GM12864 (cell line): ENCODE measurements around the gene EIF2B2.

Source experiments
- DNase-seq: peaks from one replicate; pipeline ENCODE4 v3.0.0-alpha.2; 2011; ENCODE audit warnings: low read depth
- H3K4me3 ChIP-seq: 2 replicates; pipeline ENCODE4 v1.5.1; 2011; ENCODE audit warnings: mild to moderate bottlenecking, low read depth, low read length, control low read depth
- TF ChIP-seq, protein P1 (sequence below): IDR thresholded peaks from 2 replicates; pipeline ENCODE4 v1.5.1; 2011; ENCODE audit warnings: low read depth, mild to moderate bottlenecking, moderate library complexity, low read length, control low read depth, inconsistent platforms; ENCODE audit errors: missing control alignments

The EIF2B2 gene

DNA sequence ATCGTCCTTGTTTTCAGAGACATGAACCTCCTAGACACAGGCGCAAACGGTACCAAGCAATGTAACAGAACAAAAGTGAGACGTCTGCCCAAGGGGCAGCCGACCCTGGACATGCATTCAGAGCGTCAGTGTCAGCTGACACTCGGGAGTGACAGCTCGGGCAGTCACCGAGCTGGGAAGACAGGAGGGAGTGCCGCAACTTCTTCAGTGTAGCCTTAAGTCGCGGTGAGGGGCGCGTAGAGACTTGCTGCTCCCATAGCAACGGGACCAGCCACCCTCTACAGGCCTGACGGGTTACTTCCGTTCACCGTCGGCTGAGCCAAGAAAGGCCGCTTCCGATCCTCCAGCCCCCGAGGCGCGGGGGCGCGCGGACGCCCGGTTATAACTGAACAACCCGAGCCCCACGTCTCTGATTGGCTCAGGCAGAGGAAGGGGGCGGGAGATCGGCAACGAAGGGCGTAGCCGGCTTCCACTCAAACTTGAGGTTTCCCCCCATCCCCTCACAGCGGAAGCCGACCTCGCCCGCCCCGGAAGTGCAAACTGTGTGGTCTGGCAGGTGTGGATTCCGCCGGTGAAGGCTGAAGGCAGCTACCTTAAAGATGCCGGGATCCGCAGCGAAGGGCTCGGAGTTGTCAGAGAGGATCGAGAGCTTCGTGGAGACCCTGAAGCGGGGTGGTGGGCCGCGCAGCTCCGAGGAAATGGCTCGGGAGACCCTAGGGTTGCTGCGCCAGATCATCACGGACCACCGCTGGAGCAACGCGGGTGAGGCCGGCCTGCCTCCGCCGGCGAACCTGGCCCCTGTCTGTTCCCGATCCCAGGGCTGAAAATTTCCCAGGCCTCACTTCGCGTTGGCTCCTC is at the start of gene EIF2B2:
TSS of gene EIF2B2 (plus strand) at position 530 of the 858 bp plus-strand sequence. CDS start at position 600, 70 bp downstream.
- peak; percentile 95 for DNase-seq
- TF ChIP-seq, protein P1, sequence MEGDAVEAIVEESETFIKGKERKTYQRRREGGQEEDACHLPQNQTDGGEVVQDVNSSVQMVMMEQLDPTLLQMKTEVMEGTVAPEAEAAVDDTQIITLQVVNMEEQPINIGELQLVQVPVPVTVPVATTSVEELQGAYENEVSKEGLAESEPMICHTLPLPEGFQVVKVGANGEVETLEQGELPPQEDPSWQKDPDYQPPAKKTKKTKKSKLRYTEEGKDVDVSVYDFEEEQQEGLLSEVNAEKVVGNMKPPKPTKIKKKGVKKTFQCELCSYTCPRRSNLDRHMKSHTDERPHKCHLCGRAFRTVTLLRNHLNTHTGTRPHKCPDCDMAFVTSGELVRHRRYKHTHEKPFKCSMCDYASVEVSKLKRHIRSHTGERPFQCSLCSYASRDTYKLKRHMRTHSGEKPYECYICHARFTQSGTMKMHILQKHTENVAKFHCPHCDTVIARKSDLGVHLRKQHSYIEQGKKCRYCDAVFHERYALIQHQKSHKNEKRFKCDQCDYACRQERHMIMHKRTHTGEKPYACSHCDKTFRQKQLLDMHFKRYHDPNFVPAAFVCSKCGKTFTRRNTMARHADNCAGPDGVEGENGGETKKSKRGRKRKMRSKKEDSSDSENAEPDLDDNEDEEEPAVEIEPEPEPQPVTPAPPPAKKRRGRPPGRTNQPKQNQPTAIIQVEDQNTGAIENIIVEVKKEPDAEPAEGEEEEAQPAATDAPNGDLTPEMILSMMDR = no peak

GRCh38 chr14:74953686-74954085 is 49.0 kb upstream of the EIF2B2 start:
- TF ChIP-seq, protein P1 = no peak

More for the DNA sequence above, at the start of gene EIF2B2:
- peak within 1 kb of the TSS; percentile 82 for H3K4me3 ChIP-seq

GRCh38 chr14:74954232-74954946 is 48.3 kb upstream of the EIF2B2 start:
- H3K4me3 ChIP-seq = no peak overlapping the region
- TF ChIP-seq, protein P1 = no peak
- no peak for DNase-seq

More at GRCh38 chr14:74953686-74954085, 49.0 kb upstream of the EIF2B2 start:
- DNase-seq = no peak
- no peak overlapping the region for H3K4me3 ChIP-seq

DNA sequence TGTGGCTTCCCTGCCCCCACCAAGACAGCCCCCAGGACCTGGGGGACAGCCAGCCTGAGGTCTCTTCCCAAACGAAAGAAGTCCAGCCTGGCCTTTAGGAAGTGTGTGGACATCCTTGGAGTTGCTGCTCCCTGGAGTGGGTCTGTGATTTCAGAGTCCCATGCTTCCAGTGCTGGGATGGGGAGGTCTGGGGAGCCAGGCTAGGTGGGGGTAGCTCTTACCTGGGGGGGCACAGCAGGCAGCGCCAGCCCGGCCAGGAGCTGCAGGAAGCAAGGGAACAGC is 47.8 kb upstream of the EIF2B2 start:
- TF ChIP-seq, protein P1 = no peak
- H3K4me3 ChIP-seq = peak overlapping the region; percentile 41; the same call in 1 of the 2 replicates
- DNase-seq = no peak

DNA sequence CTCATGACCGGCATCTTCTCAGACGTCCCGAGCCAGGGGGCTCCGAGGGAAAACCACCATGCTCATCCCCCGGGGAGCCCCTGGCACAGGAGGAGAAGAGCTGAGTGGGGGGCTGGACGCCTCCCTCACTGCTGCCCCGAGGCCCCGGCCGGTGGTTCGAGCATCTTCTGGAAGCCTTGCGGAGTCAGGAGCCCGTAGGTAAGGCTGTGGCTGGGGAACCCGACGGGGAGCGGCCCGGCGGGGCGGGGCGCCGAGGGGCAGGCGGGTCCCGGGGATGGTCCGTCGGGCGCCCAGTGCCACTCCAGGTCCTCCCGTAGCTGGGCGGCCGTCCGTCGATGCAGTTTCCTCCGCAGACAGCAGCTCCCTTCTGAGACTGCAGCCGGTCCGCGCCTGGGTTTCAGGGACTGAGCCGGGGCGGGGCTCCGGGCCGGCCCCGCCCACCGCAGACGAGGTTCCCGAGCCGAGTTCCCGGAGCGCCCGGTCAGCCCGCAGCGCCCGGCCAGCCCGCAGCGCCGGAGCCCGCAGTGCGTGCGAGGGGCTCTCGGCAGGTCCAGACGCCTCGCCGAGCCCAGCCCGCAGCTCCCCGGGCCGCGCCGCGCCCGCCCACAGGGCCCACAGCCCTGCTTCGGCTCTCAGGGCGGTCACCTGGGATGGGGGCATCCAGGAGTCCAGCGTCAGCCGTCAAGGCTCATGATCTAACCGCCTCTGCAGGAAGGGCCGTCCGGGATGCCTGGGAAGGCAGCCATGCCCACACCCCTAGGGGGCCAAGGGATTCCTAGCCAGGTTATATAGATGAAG is 47.3 kb upstream of the EIF2B2 start, which contains the start of gene PGF:
TSS of gene PGF (minus strand) at position 369 of the 798 bp plus-strand sequence. CDS start at position 14, 355 bp downstream.
- TF ChIP-seq, protein P1 = no peak
- peak within 1 kb of the TSS; percentile 41 for H3K4me3 ChIP-seq
- no peak for DNase-seq

GRCh38 chr14:74956027-74956279 is 46.8 kb upstream of the EIF2B2 start:
- H3K4me3 ChIP-seq = no peak overlapping the region
- TF ChIP-seq, protein P1 = no peak

More at GRCh38 chr14:74956027-74956279, 46.8 kb upstream of the EIF2B2 start:
- no peak for DNase-seq
